HG02943 (cell line): ENCODE results near the gene ACSBG1.

Experiments
- ATAC-seq: cut with Tn5 transposase; IDR thresholded peaks from one replicate; pipeline ENCODE4 v1.9.1; 2021; ENCODE audit warnings: mild to moderate bottlenecking, low read depth, moderate library complexity; ENCODE audit not compliant: unreplicated experiment

Gene ACSBG1

GRCh38 chr15:78234515-78235040, at the start of gene ACSBG1:
ACSBG1 (minus strand) TSS chr15:78234565; CDS start chr15:78234501, 64 bp downstream.
- ATAC-seq = no peak

- ATAC-seq = no peak
These were observed 48.0 kb upstream of the ACSBG1 start for GRCh38 chr15:78282324-78282723.

- ATAC-seq = no peak
These were observed 46.1 kb upstream of the ACSBG1 start for GRCh38 chr15:78280319-78281072.

- ATAC-seq = no peak
These were observed 41.9 kb upstream of the ACSBG1 start for GRCh38 chr15:78276064-78276943.

GRCh38 chr15:78274994-78275393, 40.6 kb upstream of the ACSBG1 start:
- ATAC-seq = no peak

- ATAC-seq = no peak
These were observed 38.4 kb upstream of the ACSBG1 start for GRCh38 chr15:78272776-78273175.

GRCh38 chr15:78272316-78272715, 38.0 kb upstream of the ACSBG1 start:
- no peak for ATAC-seq

GRCh38 chr15:78266806-78267205, 32.4 kb upstream of the ACSBG1 start:
- no peak for ATAC-seq

GRCh38 chr15:78266229-78266628, 31.9 kb upstream of the ACSBG1 start:
- no peak for ATAC-seq

GRCh38 chr15:78265752-78266224, 31.4 kb upstream of the ACSBG1 start:
- no peak for ATAC-seq

- ATAC-seq = no peak
These were observed 30.7 kb upstream of the ACSBG1 start for GRCh38 chr15:78265137-78265460.

- ATAC-seq = no peak
These were observed 30.2 kb upstream of the ACSBG1 start, which contains the start of gene DNAJA4 for GRCh38 chr15:78264304-78265136. DNAJA4 (plus strand) TSS chr15:78264562; CDS start chr15:78264764, 202 bp downstream.

- no peak for ATAC-seq
These were observed 29.5 kb upstream of the ACSBG1 start for GRCh38 chr15:78263907-78264303.

- ATAC-seq = no peak
These were observed 29.0 kb upstream of the ACSBG1 start for GRCh38 chr15:78263351-78263781.

GRCh38 chr15:78261062-78261461, 26.7 kb upstream of the ACSBG1 start:
- ATAC-seq = no peak

- no peak for ATAC-seq
These were observed 26.1 kb upstream of the ACSBG1 start for GRCh38 chr15:78260489-78260888.

GRCh38 chr15:78259232-78259631, 24.9 kb upstream of the ACSBG1 start:
- no peak for ATAC-seq

- no peak for ATAC-seq
These were observed 23.3 kb upstream of the ACSBG1 start for GRCh38 chr15:78257681-78258080.

- no peak for ATAC-seq
These were observed 21.7 kb upstream of the ACSBG1 start for GRCh38 chr15:78256044-78256437.

- no peak for ATAC-seq
These were observed 21.2 kb upstream of the ACSBG1 start for GRCh38 chr15:78255421-78256043.
